DOHH2 (cell line): ENCODE measurements around the gene MEAF6.
A peak's percentile ranks its signal among the peaks of the same experiment; 100 is the strongest.

ENCODE experiments used
- H3F3A ChIP-seq: fragments of 200-600 bp; sonication (generic), shearing (Covaris generic); 2 replicates; pipeline ENCODE4 v1.6.0; 2016; ENCODE audit warnings: antibody characterized with exemption, mild to moderate bottlenecking; ENCODE audit not compliant: control insufficient read depth, insufficient read depth
- H3K27ac ChIP-seq: fragments of 200-600 bp; sonication (generic); 2 replicates; pipeline ENCODE4 v1.5.1; 2014; ENCODE audit warnings: low read depth, mild to moderate bottlenecking, low read length, moderate library complexity
- H3K27me3 ChIP-seq: fragments of 200-600 bp; sonication (generic); 2 replicates; pipeline ENCODE4 v1.6.1; 2014; ENCODE audit warnings: mild to moderate bottlenecking, low read length, mixed read lengths; ENCODE audit not compliant: control insufficient read depth
- H3K36me3 ChIP-seq: fragments of 200-600 bp; sonication (generic); 2 replicates; pipeline ENCODE4 v1.6.1; 2014; ENCODE audit warnings: mild to moderate bottlenecking, low read length, moderate library complexity, mixed read lengths; ENCODE audit not compliant: control insufficient read depth
- H3K4me1 ChIP-seq: fragments of 200-600 bp; sonication (generic); 2 replicates; pipeline ENCODE4 v1.6.1; 2014; ENCODE audit warnings: mild to moderate bottlenecking, low read length, mixed read lengths; ENCODE audit not compliant: control insufficient read depth
- H3K4me2 ChIP-seq: fragments of 200-600 bp; sonication (generic); 2 replicates; pipeline ENCODE4 v1.6.0; 2014; ENCODE audit warnings: mild to moderate bottlenecking, low read length, moderate library complexity
- H3K4me3 ChIP-seq: fragments of 200-600 bp; sonication (generic); 2 replicates; pipeline ENCODE4 v1.5.1; 2014; ENCODE audit warnings: mild to moderate bottlenecking, low read length, mixed read lengths
- H3K79me2 ChIP-seq: fragments of 200-600 bp; sonication (generic); 2 replicates; pipeline ENCODE4 v1.6.1; 2014; ENCODE audit warnings: mild to moderate bottlenecking, low read length, mixed read lengths; ENCODE audit not compliant: control insufficient read depth
- H3K9me2 ChIP-seq: fragments of 200-600 bp; sonication (generic); replicated peaks from 2 replicates; pipeline ENCODE4 v1.6.1; 2014; ENCODE audit warnings: mild to moderate bottlenecking, low read length, mixed read lengths; ENCODE audit not compliant: control insufficient read depth
- H3K9me3 ChIP-seq: fragments of 200-600 bp; sonication (generic); 2 replicates; pipeline ENCODE4 v1.6.1; 2014; ENCODE audit warnings: antibody characterized with exemption, low read length, mixed read lengths; ENCODE audit not compliant: control insufficient read depth, insufficient read depth
- H4K20me1 ChIP-seq: fragments of 200-600 bp; sonication (generic); 2 replicates; pipeline ENCODE4 v1.6.0; 2014; ENCODE audit warnings: low read depth, mild to moderate bottlenecking, antibody characterized with exemption, low read length, moderate library complexity; ENCODE audit not compliant: control insufficient read depth, insufficient read depth
- EZH2phosphoT487 ChIP-seq: fragments of 200-600 bp; sonication (generic); IDR thresholded peaks from 2 replicates; pipeline ENCODE4 v1.6.1; 2017; ENCODE audit warnings: borderline replicate concordance, mild to moderate bottlenecking, antibody characterized with exemption, low read length, moderate library complexity, mixed read lengths
- TF ChIP-seq, protein P1 (sequence below): fragments of 200-600 bp; sonication (generic); IDR thresholded peaks from one replicate; pipeline ENCODE4 v1.5.1; 2014; ENCODE audit warnings: antibody characterized with exemption, mild to moderate bottlenecking, low read depth, low read length; ENCODE audit not compliant: poor library complexity, severe bottlenecking

MEAF6 gene

DNA sequence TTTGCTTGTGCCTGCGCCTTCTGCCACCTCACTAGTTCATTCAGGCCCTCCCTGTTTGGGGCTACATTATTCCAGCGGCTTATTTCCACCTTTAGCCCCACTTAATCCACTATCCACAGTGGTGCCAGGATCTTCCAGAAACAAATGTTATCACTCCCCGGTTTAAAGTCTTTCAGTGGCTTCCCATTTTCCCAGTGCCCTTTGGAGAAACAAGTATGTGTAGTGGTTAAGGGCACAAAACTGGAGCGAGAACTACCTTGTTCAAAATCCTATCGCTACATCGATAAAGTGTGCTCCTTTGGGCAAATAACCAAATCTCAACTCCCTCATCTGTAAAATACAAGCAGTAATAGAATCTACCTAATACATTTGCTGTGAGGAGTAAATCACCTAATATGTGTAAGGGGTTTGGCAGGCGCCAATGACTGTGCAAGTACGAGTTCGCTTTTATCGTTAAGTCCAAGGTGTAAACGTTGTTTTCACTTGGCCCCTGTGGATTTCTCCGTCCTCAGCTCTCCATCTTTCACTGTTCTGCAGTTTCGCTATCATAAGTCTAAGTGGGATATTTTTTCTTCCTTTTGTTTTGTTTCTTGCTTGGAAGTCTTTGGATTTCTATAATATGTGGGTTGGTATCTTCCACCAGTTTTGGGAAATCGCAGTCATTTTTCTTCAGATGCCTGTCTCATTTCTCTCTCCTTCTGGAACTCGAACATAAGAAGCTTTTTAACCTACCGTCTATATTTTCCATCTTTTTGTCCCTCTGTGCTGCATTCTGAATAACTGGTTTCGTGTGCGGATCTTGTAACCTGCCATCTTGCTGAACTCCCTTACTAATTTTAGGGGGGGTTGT lies 844 bp upstream of the MEAF6 start:
- Histone ChIP-seq H3K27me3 (no peaks in the 10 kb centered on the region), H4K20me1 (no peaks in the 10 kb centered on the region), H3K9me2 (no peaks in the 10 kb centered on the region), H3K79me2 (peaks cover 33% of the 10 kb centered on the region), H3K4me3 (peak overlapping the region; percentile 94), H3F3A (no peaks in the 10 kb centered on the region), H3K4me1 (peaks cover 18% of the 10 kb centered on the region), H3K9me3 (no peaks in the 10 kb centered on the region), H3K27ac (peak overlapping the region; percentile 64), H3K36me3 (peaks cover 22% of the 10 kb centered on the region), H3K4me2 (peak overlapping the region; percentile 97)
- TF ChIP-seq, protein P1, sequence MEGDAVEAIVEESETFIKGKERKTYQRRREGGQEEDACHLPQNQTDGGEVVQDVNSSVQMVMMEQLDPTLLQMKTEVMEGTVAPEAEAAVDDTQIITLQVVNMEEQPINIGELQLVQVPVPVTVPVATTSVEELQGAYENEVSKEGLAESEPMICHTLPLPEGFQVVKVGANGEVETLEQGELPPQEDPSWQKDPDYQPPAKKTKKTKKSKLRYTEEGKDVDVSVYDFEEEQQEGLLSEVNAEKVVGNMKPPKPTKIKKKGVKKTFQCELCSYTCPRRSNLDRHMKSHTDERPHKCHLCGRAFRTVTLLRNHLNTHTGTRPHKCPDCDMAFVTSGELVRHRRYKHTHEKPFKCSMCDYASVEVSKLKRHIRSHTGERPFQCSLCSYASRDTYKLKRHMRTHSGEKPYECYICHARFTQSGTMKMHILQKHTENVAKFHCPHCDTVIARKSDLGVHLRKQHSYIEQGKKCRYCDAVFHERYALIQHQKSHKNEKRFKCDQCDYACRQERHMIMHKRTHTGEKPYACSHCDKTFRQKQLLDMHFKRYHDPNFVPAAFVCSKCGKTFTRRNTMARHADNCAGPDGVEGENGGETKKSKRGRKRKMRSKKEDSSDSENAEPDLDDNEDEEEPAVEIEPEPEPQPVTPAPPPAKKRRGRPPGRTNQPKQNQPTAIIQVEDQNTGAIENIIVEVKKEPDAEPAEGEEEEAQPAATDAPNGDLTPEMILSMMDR, result no peak

DNA sequence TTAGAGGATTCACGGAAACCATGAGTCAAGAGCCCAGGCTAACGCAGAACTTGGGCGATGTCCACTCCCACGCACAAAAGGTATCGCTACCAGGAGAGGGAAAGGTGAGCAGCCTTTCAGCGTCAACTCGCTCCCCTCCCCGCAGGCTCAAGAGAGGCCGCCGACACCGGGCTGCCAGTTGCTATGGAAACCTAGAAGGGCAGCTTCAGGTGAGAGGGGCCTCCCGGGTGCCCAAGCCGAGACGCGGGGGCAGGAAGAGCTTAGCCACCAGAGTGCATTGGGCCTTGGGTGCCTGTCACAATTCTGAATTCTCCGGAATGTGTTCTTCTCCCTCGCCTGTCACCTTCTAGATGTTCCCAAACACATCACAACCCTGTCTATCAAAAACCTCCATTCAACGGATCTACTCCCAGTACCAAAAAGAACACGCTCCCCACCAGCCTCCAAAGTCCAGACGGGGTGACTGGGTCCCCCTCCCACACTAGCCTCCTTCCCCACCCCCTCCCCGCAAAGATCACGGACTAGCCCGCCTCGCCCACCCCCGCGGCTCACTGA lies 694 bp downstream of the MEAF6 start:
- Histone ChIP-seq H3K4me3 (peak overlapping the region; percentile 94), H3K9me2 (no peaks in the 10 kb centered on the region), H3K27ac (peak overlapping the region; percentile 32; the same call in 1 of the 2 replicates), H3K4me2 (peak overlapping the region; percentile 97), H3K27me3 (no peaks in the 10 kb centered on the region), H3K4me1 (peaks cover 18% of the 10 kb centered on the region), H3K79me2 (peaks cover 38% of the 10 kb centered on the region), H4K20me1 (no peaks in the 10 kb centered on the region), H3F3A (no peaks in the 10 kb centered on the region), H3K36me3 (peaks cover 28% of the 10 kb centered on the region), H3K9me3 (no peaks in the 10 kb centered on the region)
- TF ChIP-seq, protein P1, result no peak
- TF ChIP-seq EZH2phosphoT487, result no peak

DNA sequence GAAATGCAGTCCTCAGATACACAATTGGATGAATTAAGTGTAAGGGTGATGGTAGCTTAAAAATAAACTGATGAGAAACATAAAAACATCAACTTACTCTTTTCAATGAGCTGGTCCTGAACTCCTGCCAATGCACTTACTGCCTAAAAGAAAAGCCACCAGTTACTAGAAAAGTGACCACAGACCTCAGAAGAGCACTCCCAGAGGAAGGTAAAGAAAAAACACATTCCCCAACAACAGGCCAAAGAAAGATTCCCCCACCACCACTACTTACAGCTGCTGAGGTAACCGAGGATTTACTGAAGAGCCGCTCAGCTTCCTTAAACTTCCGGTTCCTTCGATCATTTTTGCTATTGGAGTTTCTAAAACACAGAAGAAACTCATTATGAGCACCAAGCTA lies 5.4 kb downstream of the MEAF6 start:
- H3K9me2 ChIP-seq, result no peaks in the 10 kb centered on the region
- H3K4me3 ChIP-seq, result no peak overlapping the region
- no peak overlapping the region for H3K27ac ChIP-seq
- H3K79me2 ChIP-seq, result peaks cover 39% of the 10 kb centered on the region
- H4K20me1 ChIP-seq, result no peaks in the 10 kb centered on the region
- H3K36me3 ChIP-seq, result peaks cover 65% of the 10 kb centered on the region
- TF ChIP-seq EZH2phosphoT487, result no peak
- TF ChIP-seq, protein P1, result no peak
- H3K27me3 ChIP-seq, result no peaks in the 10 kb centered on the region
- H3F3A ChIP-seq, result no peaks in the 10 kb centered on the region
- H3K4me2 ChIP-seq, result no peak overlapping the region
- peaks cover 18% of the 10 kb centered on the region for H3K4me1 ChIP-seq
- H3K9me3 ChIP-seq, result no peaks in the 10 kb centered on the region
